Omental fat pad (tissue), 4 donors: ENCODE results near the gene OBSCN. TPM values are rescaled to one million over a fixed set of nuclear protein-coding genes. Genes with fewer than 3 reads are reported as not detected.
A peak's percentile ranks its signal among the peaks of the same experiment; 100 is the strongest.

Source experiments
- ATAC-seq: fragments of 150-250 bp; one replicate; pipeline ENCODE4 v1.9.1; 2016; ENCODE audit warnings: mild to moderate bottlenecking, moderate library complexity; ENCODE audit not compliant: low FRiP score
- DNase-seq: peaks from one replicate; pipeline ENCODE4 v3.0.0-alpha.2; 2019; ENCODE audit warnings: low spot score
- total RNA-seq, 4 donors: library from RNA; depleted of rRNA; stranded (reverse); fragments of >200 nt; gene quantifications; one replicate each; pipeline ENCODE4 v1.1.0, GENCODE V29; 2016
- TF ChIP-seq, protein P1 (sequence below), 3 donors: fragments of 450-650 bp; IDR thresholded peaks; one replicate each; pipeline ENCODE4 v1.5.1; 2016 to 2017; ENCODE audit warnings: antibody characterized with exemption in 3 of 3, mild to moderate bottlenecking in 3 of 3, moderate library complexity in 2 of 3

Gene OBSCN
- total RNA-seq, 4 donors from 2014 or later = 5.4 to 26.0 (median 9.7) TPM

DNA sequence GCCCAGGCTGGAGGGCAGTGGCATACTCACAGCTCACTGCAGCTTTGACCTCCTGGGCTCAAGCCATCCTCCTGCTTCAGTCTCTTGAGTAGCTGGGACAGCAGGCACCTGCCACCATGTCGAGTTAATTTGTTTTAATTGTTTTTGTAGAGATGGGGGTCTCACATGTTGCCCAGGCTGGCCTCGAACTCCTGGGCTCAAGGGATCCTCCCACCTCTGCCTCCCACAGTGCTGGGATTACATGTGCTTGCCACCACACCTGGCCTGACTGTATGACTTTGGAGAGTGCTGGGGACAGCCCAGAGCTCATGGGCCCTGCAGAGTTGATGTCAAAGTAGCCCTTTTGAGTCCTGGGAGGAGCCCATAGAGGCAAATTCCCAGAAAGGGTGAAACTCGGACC is 1.8 kb downstream of the OBSCN start:
- TF ChIP-seq, protein P1, sequence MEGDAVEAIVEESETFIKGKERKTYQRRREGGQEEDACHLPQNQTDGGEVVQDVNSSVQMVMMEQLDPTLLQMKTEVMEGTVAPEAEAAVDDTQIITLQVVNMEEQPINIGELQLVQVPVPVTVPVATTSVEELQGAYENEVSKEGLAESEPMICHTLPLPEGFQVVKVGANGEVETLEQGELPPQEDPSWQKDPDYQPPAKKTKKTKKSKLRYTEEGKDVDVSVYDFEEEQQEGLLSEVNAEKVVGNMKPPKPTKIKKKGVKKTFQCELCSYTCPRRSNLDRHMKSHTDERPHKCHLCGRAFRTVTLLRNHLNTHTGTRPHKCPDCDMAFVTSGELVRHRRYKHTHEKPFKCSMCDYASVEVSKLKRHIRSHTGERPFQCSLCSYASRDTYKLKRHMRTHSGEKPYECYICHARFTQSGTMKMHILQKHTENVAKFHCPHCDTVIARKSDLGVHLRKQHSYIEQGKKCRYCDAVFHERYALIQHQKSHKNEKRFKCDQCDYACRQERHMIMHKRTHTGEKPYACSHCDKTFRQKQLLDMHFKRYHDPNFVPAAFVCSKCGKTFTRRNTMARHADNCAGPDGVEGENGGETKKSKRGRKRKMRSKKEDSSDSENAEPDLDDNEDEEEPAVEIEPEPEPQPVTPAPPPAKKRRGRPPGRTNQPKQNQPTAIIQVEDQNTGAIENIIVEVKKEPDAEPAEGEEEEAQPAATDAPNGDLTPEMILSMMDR (IDR thresholded peaks at IDR 0.05) = no peak
- no peak for DNase-seq
- no peak for ATAC-seq

DNA sequence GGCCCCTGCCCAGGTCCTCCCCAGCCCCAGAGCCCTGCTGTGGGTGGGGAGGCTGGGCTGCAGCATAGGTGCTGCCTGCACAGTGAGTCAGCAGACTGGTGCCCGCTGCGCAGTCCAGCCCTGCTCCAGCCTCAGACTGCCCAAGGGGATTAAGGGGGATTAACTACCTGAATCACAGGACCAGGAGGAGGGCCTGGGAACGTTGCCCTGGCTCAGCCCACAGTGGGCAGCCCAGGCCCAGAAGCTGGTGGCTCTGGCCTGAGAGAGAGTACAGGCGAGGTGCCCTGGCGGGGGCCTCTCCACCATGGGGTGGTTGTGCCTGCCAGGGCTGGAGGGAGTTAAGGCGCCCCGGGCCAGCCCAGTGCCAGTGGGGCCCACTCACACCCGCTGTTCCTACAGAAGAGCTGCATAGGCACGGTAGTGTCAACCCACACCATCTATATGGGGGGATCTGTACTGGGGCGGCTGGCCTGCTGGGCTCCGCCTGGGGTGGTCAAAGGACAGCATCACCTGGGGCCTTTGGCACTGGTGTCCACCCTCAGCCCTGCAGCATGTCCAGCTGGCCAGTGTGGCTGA is 2.3 kb downstream of the OBSCN start:
- TF ChIP-seq, protein P1 (IDR thresholded peaks at IDR 0.05) = no peak
- ATAC-seq (no peak), DNase-seq (no peak)

DNA sequence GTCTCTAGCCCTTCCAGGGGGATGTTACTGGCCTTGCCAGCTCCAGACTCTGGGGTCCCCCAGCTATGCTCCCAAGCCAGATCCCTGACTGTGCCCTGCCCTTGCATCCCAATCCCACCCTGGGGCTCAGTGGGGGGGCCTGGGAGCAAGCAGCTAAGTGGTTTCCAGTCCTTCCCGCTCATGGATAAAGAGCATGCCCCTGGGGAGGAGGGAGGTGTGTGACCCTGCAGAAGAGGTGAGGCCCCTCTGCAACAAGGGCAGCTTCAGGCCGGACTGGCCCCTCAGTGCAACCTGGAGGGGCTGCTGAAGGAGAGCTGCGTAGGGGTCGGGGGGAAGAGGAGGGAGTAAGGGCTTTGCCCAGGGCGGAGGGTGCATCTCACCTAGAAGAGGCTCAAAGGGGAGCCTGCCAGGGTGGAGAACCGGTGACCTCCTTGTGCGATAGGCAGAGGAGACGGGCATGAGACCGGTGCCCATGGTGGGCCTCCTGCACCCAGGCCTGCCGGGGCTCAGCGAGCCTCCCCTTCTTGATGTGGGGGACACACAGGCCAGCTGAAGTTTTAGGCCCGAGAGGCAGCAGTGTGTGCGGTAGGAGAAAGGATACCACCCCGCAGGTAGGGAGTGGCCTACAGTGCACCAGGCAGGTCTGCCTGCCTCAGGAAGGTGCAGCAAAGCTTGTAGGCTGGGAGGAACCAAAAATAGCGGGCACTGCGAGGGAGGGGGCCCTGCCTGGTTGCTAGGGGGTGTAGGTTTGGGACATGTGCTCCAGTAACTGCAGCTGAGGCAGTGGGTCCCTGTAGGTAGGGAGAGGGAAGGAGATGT is 3.1 kb downstream of the OBSCN start:
- DNase-seq (no peak), ATAC-seq (no peak)
- TF ChIP-seq, protein P1 (IDR thresholded peaks at IDR 0.05) = no peak

DNA sequence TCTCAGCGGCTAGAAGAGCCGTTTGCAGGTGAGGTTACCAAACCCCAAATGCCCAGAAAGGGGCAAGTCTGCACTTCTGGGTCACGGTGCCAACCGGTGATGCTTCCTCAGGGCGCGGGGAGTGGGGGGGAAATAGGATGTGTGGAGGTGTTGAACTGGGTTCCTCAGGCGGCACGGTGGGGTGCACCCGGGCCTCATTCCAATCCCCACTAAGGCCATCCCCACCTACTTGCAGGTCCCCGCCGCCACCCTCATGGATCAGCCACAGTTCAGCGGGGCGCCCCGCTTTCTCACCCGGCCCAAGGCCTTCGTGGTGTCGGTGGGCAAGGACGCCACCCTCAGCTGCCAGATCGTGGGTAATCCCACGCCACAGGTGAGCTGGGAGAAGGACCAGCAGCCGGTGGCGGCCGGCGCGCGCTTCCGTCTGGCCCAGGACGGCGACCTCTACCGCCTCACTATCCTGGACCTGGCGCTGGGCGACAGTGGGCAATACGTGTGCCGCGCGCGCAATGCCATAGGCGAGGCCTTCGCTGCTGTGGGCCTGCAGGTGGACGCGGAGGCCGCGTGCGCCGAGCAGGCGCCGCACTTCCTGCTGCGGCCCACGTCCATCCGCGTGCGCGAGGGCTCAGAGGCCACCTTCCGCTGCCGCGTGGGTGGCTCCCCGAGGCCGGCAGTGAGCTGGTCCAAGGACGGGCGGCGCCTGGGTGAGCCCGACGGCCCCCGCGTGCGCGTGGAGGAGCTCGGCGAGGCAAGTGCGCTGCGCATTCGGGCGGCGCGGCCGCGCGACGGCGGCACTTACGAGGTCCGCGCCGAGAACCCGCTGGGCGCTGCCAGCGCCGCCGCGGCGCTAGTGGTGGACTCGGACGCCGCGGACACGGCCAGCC is 3.9 kb downstream of the OBSCN start:
- no peak for DNase-seq
- no peak for ATAC-seq
- TF ChIP-seq, protein P1 (IDR thresholded peaks at IDR 0.05) = no peak

DNA sequence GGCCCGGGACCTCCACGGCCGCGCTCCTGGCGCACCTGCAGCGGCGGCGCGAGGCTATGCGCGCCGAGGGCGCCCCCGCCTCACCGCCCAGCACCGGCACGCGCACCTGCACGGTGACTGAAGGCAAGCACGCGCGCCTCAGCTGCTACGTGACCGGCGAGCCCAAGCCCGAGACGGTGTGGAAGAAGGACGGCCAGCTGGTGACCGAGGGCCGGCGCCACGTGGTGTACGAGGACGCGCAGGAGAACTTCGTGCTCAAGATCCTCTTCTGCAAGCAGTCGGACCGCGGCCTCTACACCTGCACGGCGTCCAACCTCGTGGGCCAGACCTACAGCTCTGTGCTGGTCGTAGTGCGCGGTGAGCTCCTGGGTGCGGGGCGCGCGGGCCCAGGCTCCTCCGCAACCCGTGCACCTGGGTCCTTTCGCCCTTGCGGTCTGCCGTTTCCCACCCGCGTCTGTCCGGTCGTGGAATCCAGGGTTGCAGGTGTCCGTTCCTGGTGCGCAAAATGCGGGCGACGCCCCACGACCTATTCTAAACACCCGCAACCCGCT is 4.6 kb downstream of the OBSCN start:
- TF ChIP-seq, protein P1 (IDR thresholded peaks at IDR 0.05) = no peak
- ATAC-seq (no peak), DNase-seq (no peak)

DNA sequence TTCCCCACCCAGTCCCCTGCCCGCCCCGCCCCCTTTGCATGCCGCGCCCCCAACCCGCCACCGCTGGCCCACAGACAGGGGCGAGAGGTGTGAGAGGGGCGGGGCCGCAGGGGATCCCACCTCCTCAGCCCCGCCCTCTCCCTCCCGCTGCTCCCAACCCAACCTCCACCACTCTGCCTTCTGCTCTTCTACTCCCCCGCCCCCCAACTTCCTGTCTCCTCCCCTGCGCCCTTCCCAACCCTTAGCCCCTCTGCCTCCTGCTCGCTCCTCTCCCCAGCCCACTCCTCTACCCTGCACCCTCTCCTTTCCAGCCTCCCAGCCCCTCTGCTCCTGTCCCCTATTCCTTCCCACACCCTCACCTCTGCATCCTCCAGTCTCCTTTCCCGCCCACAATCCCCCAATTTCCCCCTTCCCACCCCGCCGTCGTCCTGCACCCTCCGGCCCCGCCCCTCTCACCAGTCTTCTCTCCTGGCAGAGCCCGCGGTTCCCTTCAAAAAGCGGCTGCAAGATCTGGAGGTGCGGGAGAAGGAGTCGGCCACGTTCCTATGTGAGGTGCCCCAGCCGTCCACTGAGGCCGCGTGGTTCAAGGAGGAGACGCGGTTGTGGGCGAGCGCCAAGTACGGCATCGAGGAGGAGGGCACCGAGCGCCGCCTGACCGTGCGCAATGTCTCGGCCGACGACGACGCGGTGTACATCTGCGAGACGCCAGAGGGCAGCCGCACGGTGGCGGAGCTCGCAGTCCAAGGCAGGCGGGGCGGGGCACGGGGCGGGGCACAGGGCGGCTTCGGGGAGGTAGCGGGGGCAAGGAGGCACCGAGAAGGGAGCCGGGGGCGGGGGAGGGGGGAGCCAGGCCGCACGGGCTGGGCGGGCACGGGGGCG is 5.4 kb downstream of the OBSCN start:
- DNase-seq (peak; percentile 52), ATAC-seq (peak; percentile 86)
- TF ChIP-seq, protein P1 (IDR thresholded peaks at IDR 0.05) = no peak
